ENCODE data around the gene FPGT. TPM values are rescaled to one million over a fixed set of nuclear protein-coding genes. Genes with fewer than 3 reads are reported as not detected.

FPGT gene
- total and polyA plus RNA-seq, 9 of the 15 experiments (the other 6 are each of a cell fraction or from before 2014, with no cell fraction given): 11.6 to 24.3 (median 22.5) TPM

- TF ChIP-seq CBX2 (IDR thresholded peaks at IDR 0.05; ENCODE audit: insufficient read depth, low read length, poor library complexity, severe bottlenecking): no peak
- TF ChIP-seq ZNF431 (CRISPR knock-in tag; IDR thresholded peaks at IDR 0.05): no peak
- no peak for TF ChIP-seq PURB (CRISPR knock-in tag; IDR thresholded peaks at IDR 0.05; ENCODE audit: low read depth)
These were observed 4.1 kb upstream of the FPGT start (continued) for GRCh38 chr1:74193908-74194307.

GRCh38 chr1:74195339-74195738, 2.7 kb upstream of the FPGT start:
- ChIA-PET POLR2A (no interaction called here), CTCF (ENCODE audit: low intra/inter-chr PET ratio) (no interaction called here)
- DNase-seq (ENCODE audit: extremely low read depth in 1 of 4, low spot score in 3 of 4): no peak
- peak; percentile 52; the same call in 1 of the 2 replicates for TF ChIP-seq ZBTB40 (IDR thresholded peaks at IDR 0.05)
- TF ChIP-seq ZBTB40 (CRISPR knock-in tag; IDR thresholded peaks at IDR 0.05): no peak
- no peak for TF ChIP-seq OTX1 (CRISPR knock-in tag; IDR thresholded peaks at IDR 0.05)
- TF ChIP-seq TRIM24 (IDR thresholded peaks at IDR 0.05): no peak
- no peak for TF ChIP-seq SAP30 (IDR thresholded peaks at IDR 0.05; ENCODE audit: borderline replicate concordance, insufficient read depth, low read depth, low read length, poor library complexity, severe bottlenecking)
- TF ChIP-seq ZNF395 (CRISPR knock-in tag; IDR thresholded peaks at IDR 0.05): no peak
- Histone ChIP-seq H3K4me3 (no peak overlapping the region), H2AFZ (ENCODE audit: low read depth, low read length) (0 out of 2 replicates have a peak overlapping the region, but pooled peaks have one; percentile 34), H4K20me1 (replicated peaks; ENCODE audit: control insufficient read depth, insufficient read depth, low read length) (no peaks in the 10 kb centered on the region), H3K79me2 (ENCODE audit: control insufficient read depth, insufficient read depth, low read length) (peaks cover 9% of the 10 kb centered on the region), H3K36me3 (ENCODE audit: control insufficient read depth, insufficient read depth, low read length) (no peaks in the 10 kb centered on the region), H3K9me3 (replicated peaks; ENCODE audit: control insufficient read depth, insufficient read depth, low read depth, low read length) (no peaks in the 10 kb centered on the region), H3K4me2 (ENCODE audit: insufficient read depth, low read length) (no peak overlapping the region), H3K9ac (ENCODE audit: insufficient read depth in 1 of 2, low read depth in 2 of 2, low read length in 2 of 2) (no peak overlapping the region), H3K27me3 (ENCODE audit: control insufficient read depth in 2 of 2, insufficient read depth in 2 of 2, low read length in 2 of 2) (no peaks in the 10 kb centered on the region), H3K27ac (ENCODE audit: extremely low read depth, low read depth, low read length) (no peak overlapping the region), H3K4me1 (replicated peaks in 1 of 2; ENCODE audit: control insufficient read depth in 2 of 2, insufficient read depth in 2 of 2, low read length in 2 of 2) (no peaks in the 10 kb centered on the region), H3K9me1 (ENCODE audit: control insufficient read depth, insufficient read depth, low read length) (no peaks in the 10 kb centered on the region)
- intact Hi-C loops (cut with micrococcal nuclease) (loop anchor here (5.0 kb wide), 1 partner anchor 537 kb away; the partner anchor contains the start of genes CRYZ and TYW3), in situ Hi-C loops (cut with MboI) (no loop called here)
- FAIRE-seq: no peak
- no peak for ATAC-seq
- no TSS peak for BruUV-seq (replicated peaks)

Measured in K562 (cell line).